Measurements from ENCODE around the gene ANKRA2.

ANKRA2 gene, protein sequence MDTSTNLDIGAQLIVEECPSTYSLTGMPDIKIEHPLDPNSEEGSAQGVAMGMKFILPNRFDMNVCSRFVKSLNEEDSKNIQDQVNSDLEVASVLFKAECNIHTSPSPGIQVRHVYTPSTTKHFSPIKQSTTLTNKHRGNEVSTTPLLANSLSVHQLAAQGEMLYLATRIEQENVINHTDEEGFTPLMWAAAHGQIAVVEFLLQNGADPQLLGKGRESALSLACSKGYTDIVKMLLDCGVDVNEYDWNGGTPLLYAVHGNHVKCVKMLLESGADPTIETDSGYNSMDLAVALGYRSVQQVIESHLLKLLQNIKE

GRCh38 chr5:73565139-73565968 lies at the start of gene ANKRA2, which contains the start of gene UTP15:
Gene ANKRA2, minus strand, starts transcription at chr5:73565639. Its CDS starts 2,758 bp downstream, at chr5:73562881.
Gene UTP15, plus strand, starts transcription at chr5:73565743. Its CDS starts 1,602 bp downstream, at chr5:73567345.
- 0 out of 2 replicates have a peak, but pooled peaks cover 6% of the 10 kb centered on the region for H3K36me3 ChIP-seq (ENCODE audit: insufficient read depth, low read length)
- H3K4me3 ChIP-seq (ENCODE audit: low read depth, low read length): peak within 1 kb of the TSS; percentile 99
- no peaks in the 10 kb centered on the region for H3K27me3 ChIP-seq (ENCODE audit: insufficient read depth, low read length)
- H3K79me2 ChIP-seq (ENCODE audit: control insufficient read depth, insufficient read depth, low read length, unreplicated experiment): peaks cover 54% of the 10 kb centered on the region
- H3K4me1 ChIP-seq (ENCODE audit: control insufficient read depth, insufficient read depth, low read length, unreplicated experiment): peaks cover 22% of the 10 kb centered on the region
- peak within 1 kb of the TSS; percentile 85 for H2AFZ ChIP-seq (ENCODE audit: low read length, unreplicated experiment)
- H3K27ac ChIP-seq (ENCODE audit: low read depth, low read length): peak within 1 kb of the TSS; percentile 66

- Histone ChIP-seq H3K79me2 (ENCODE audit: control insufficient read depth, insufficient read depth, low read length, unreplicated experiment) (no peaks in the 10 kb centered on the region), H3K4me1 (ENCODE audit: control insufficient read depth, insufficient read depth, low read length, unreplicated experiment) (peaks cover 13% of the 10 kb centered on the region), H2AFZ (ENCODE audit: low read length, unreplicated experiment) (no peak overlapping the region), H3K27me3 (ENCODE audit: insufficient read depth, low read length) (no peaks in the 10 kb centered on the region), H3K36me3 (ENCODE audit: insufficient read depth, low read length) (no peaks in the 10 kb centered on the region), H3K27ac (ENCODE audit: low read depth, low read length) (no peak overlapping the region), H3K4me3 (ENCODE audit: low read depth, low read length) (no peak overlapping the region)
These were observed 49.6 kb upstream of the ANKRA2 start for GRCh38 chr5:73615085-73615484.

- H2AFZ ChIP-seq (ENCODE audit: low read length, unreplicated experiment): no peak overlapping the region
- no peak overlapping the region for H3K27ac ChIP-seq (ENCODE audit: low read depth, low read length)
- no peaks in the 10 kb centered on the region for H3K79me2 ChIP-seq (ENCODE audit: control insufficient read depth, insufficient read depth, low read length, unreplicated experiment)
- peaks cover 9% of the 10 kb centered on the region for H3K4me1 ChIP-seq (ENCODE audit: control insufficient read depth, insufficient read depth, low read length, unreplicated experiment)
- no peak overlapping the region for H3K4me3 ChIP-seq (ENCODE audit: low read depth, low read length)
- no peaks in the 10 kb centered on the region for H3K27me3 ChIP-seq (ENCODE audit: insufficient read depth, low read length)
- H3K36me3 ChIP-seq (ENCODE audit: insufficient read depth, low read length): no peaks in the 10 kb centered on the region
These were observed 47.4 kb upstream of the ANKRA2 start for GRCh38 chr5:73612799-73613198.

GRCh38 chr5:73607228-73607627 lies 41.8 kb upstream of the ANKRA2 start:
- Histone ChIP-seq H3K79me2 (ENCODE audit: control insufficient read depth, insufficient read depth, low read length, unreplicated experiment) (no peaks in the 10 kb centered on the region), H3K4me1 (ENCODE audit: control insufficient read depth, insufficient read depth, low read length, unreplicated experiment) (peaks cover 42% of the 10 kb centered on the region), H3K27me3 (ENCODE audit: insufficient read depth, low read length) (no peaks in the 10 kb centered on the region), H3K27ac (ENCODE audit: low read depth, low read length) (no peak overlapping the region), H3K36me3 (ENCODE audit: insufficient read depth, low read length) (no peaks in the 10 kb centered on the region), H3K4me3 (ENCODE audit: low read depth, low read length) (peak overlapping the region; percentile 16; the same call in 1 of the 2 replicates), H2AFZ (ENCODE audit: low read length, unreplicated experiment) (peak overlapping the region; percentile 21)

GRCh38 chr5:73606206-73606753 lies 40.8 kb upstream of the ANKRA2 start:
- Histone ChIP-seq H3K4me1 (ENCODE audit: control insufficient read depth, insufficient read depth, low read length, unreplicated experiment) (peaks cover 42% of the 10 kb centered on the region), H3K27ac (ENCODE audit: low read depth, low read length) (peak overlapping the region; percentile 53), H3K79me2 (ENCODE audit: control insufficient read depth, insufficient read depth, low read length, unreplicated experiment) (no peaks in the 10 kb centered on the region), H3K27me3 (ENCODE audit: insufficient read depth, low read length) (no peaks in the 10 kb centered on the region), H3K4me3 (ENCODE audit: low read depth, low read length) (no peak overlapping the region), H3K36me3 (ENCODE audit: insufficient read depth, low read length) (0 out of 2 replicates have a peak, but pooled peaks cover 5% of the 10 kb centered on the region), H2AFZ (ENCODE audit: low read length, unreplicated experiment) (no peak overlapping the region)

DNA sequence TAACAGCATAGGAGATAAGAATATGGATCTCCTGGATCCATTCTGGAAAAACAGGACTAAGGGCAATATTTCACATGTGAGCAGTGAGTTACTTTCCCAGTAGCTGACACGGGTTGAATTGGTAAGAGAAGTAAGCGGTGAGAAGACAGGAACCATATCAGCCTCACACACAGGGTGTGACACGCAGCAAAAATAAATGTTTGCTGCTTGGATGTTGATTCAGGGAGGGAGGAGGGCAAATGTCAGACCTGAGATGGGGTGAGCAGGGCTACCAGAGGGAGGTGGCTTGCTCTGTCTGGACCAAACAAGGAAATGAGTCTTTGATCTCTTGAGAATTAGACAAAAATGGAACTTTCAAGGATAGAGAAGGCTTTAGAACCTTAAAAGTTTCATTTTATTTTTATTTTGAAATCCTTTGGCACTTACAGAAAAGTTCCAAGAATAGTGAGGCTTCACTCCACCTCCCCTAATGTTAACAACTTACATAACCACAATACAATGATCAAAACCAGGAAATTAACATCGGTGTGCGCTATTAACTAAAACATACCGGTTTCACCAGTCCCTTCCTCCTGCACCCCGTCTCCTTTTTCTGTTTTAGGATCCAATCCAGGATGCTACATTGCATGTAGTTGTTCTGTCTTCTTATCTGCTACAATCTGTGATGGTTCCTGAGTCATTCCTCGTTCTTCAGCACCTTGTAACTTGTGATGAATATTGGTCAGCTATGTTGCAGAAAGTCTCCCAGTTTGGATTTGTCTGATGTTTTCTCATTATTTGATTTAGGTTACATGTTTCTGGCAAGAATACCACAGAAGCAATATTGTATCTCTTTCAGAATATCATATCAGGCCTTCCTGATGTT lies 40.0 kb upstream of the ANKRA2 start:
- H3K36me3 ChIP-seq (ENCODE audit: insufficient read depth, low read length): 0 out of 2 replicates have a peak, but pooled peaks cover 5% of the 10 kb centered on the region
- peak overlapping the region; percentile 15; the same call in 1 of the 2 replicates for H3K4me3 ChIP-seq (ENCODE audit: low read depth, low read length)
- H3K27me3 ChIP-seq (ENCODE audit: insufficient read depth, low read length): no peaks in the 10 kb centered on the region
- H3K27ac ChIP-seq (ENCODE audit: low read depth, low read length): peak overlapping the region; percentile 53
- H2AFZ ChIP-seq (ENCODE audit: low read length, unreplicated experiment): peak overlapping the region; percentile 60
- H3K79me2 ChIP-seq (ENCODE audit: control insufficient read depth, insufficient read depth, low read length, unreplicated experiment): no peaks in the 10 kb centered on the region
- H3K4me1 ChIP-seq (ENCODE audit: control insufficient read depth, insufficient read depth, low read length, unreplicated experiment): peaks cover 42% of the 10 kb centered on the region

DNA sequence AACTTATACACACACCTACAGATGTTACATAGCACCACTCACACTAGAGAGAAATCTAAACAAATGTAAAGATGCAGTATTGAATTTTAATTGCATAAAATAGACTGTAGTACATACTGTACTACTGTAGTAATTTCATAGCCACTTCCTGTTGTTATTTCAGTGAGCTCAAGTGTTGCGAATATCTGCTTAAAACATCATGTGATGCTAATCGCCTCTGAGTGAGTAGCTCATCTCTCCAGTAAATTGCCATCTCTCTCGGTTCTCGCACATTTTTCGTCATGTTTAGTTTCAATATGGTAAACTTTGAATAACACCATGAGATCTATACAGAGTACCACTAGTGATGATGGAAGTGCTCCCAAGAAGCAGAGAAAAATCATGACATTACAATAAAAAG lies 38.6 kb upstream of the ANKRA2 start:
- no peak overlapping the region for H3K4me3 ChIP-seq (ENCODE audit: low read depth, low read length)
- H3K27ac ChIP-seq (ENCODE audit: low read depth, low read length): peak overlapping the region; percentile 13; the same call in 1 of the 2 replicates
- H3K27me3 ChIP-seq (ENCODE audit: insufficient read depth, low read length): no peaks in the 10 kb centered on the region
- peaks cover 42% of the 10 kb centered on the region for H3K4me1 ChIP-seq (ENCODE audit: control insufficient read depth, insufficient read depth, low read length, unreplicated experiment)
- H2AFZ ChIP-seq (ENCODE audit: low read length, unreplicated experiment): no peak overlapping the region
- no peaks in the 10 kb centered on the region for H3K79me2 ChIP-seq (ENCODE audit: control insufficient read depth, insufficient read depth, low read length, unreplicated experiment)
- 0 out of 2 replicates have a peak, but pooled peaks cover 5% of the 10 kb centered on the region for H3K36me3 ChIP-seq (ENCODE audit: insufficient read depth, low read length)

GRCh38 chr5:73599380-73599779 lies 33.9 kb upstream of the ANKRA2 start:
- no peak overlapping the region for H2AFZ ChIP-seq (ENCODE audit: low read length, unreplicated experiment)
- H3K36me3 ChIP-seq (ENCODE audit: insufficient read depth, low read length): 0 out of 2 replicates have a peak, but pooled peaks cover 5% of the 10 kb centered on the region
- no peaks in the 10 kb centered on the region for H3K79me2 ChIP-seq (ENCODE audit: control insufficient read depth, insufficient read depth, low read length, unreplicated experiment)
- no peaks in the 10 kb centered on the region for H3K27me3 ChIP-seq (ENCODE audit: insufficient read depth, low read length)
- H3K4me3 ChIP-seq (ENCODE audit: low read depth, low read length): no peak overlapping the region
- H3K27ac ChIP-seq (ENCODE audit: low read depth, low read length): no peak overlapping the region
- H3K4me1 ChIP-seq (ENCODE audit: control insufficient read depth, insufficient read depth, low read length, unreplicated experiment): peaks cover 11% of the 10 kb centered on the region

GRCh38 chr5:73596705-73597328 lies 31.4 kb upstream of the ANKRA2 start:
- H3K79me2 ChIP-seq (ENCODE audit: control insufficient read depth, insufficient read depth, low read length, unreplicated experiment): no peaks in the 10 kb centered on the region
- no peaks in the 10 kb centered on the region for H3K27me3 ChIP-seq (ENCODE audit: insufficient read depth, low read length)
- H3K4me1 ChIP-seq (ENCODE audit: control insufficient read depth, insufficient read depth, low read length, unreplicated experiment): peaks cover 19% of the 10 kb centered on the region
- no peak overlapping the region for H2AFZ ChIP-seq (ENCODE audit: low read length, unreplicated experiment)
- no peak overlapping the region for H3K4me3 ChIP-seq (ENCODE audit: low read depth, low read length)
- 0 out of 2 replicates have a peak, but pooled peaks cover 4% of the 10 kb centered on the region for H3K36me3 ChIP-seq (ENCODE audit: insufficient read depth, low read length)
- no peak overlapping the region for H3K27ac ChIP-seq (ENCODE audit: low read depth, low read length)

All from ACC112 (cell line).